Memory B cell (primary cell): ENCODE data around the gene DMAC2.
"Not testable (repeated sequence)": the region's sequence is repeated elsewhere in the genome, so short reads cannot be mapped to it uniquely, and the experiment has no call there.

Experiments
- ATAC-seq: fragments of 150-1000 bp; cut with Tn5 transposase; 2 replicates; pipeline ENCODE4 v1.10.0; 2021; ENCODE audit warnings: low read depth, mild to moderate bottlenecking, moderate library complexity
- DNase-seq, 2 donors: peaks; one replicate each; pipeline ENCODE4 v3.0.0; 2022; ENCODE audit warnings: low spot score in 2 of 2
- H3K27ac Mint-ChIP-seq: one replicate; pipeline ENCODE4 v1.8.0; 2022; ENCODE audit warnings: mild to moderate bottlenecking, moderate library complexity, mixed read lengths
- H3K27me3 Mint-ChIP-seq: one replicate; pipeline ENCODE4 v1.8.0; 2022; ENCODE audit warnings: mixed read lengths
- H3K36me3 Mint-ChIP-seq: one replicate; pipeline ENCODE4 v1.8.0; 2022; ENCODE audit warnings: mild to moderate bottlenecking, mixed read lengths
- H3K4me1 Mint-ChIP-seq: one replicate; pipeline ENCODE4 v1.8.0; 2022; ENCODE audit warnings: mixed read lengths
- H3K4me3 Mint-ChIP-seq: one replicate; pipeline ENCODE4 v1.8.0; 2022; ENCODE audit warnings: mild to moderate bottlenecking, moderate library complexity, mixed read lengths
- H3K9me3 Mint-ChIP-seq: one replicate; pipeline ENCODE4 v1.8.0; 2022; ENCODE audit warnings: mixed read lengths

Gene DMAC2

DNA sequence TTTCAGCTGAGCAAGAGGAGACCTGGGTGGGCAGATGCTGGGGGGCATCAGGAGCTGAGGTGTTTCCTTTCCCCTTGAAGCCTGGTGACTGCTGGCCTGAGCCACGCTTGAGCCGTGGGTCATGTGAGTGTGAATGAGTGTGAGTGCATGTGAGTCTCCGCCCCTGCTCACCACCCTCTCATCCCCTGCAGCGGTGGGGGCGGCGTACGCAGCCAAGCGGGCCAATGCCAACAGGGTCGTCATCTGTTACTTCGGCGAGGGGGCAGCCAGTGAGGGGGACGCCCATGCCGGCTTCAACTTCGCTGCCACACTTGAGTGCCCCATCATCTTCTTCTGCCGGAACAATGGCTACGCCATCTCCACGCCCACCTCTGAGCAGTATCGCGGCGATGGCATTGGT lies 17.7 kb downstream of the DMAC2 start:
- Mint-ChIP-seq H3K36me3 (peaks cover 34% of the 10 kb centered on the region), H3K9me3 (no peaks in the 10 kb centered on the region), H3K27me3 (no peaks in the 10 kb centered on the region), H3K4me3 (no peak overlapping the region), H3K4me1 (peaks cover 7% of the 10 kb centered on the region), H3K27ac (no peak overlapping the region)
- no peak for ATAC-seq
- no peak for DNase-seq

DNA sequence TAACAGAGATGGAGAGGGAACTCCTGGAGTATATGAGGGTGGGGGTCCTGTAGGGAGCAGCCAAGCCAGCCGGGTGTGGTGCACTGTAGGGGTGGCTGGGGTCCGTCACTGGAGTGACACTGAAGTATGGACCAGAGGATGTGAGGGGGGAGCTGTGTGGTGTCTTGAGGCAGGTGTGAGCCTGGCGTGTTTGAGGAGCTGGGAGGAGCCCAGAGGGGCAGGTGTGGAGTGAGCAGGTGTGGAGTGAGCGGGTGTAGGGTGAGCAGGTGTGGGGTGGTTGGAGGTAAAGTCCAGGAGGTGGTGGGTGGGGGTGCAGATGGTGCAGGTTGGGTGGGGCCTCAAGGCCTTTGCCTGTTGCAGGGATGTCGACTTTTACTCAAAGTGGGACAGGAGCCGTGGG lies 18.4 kb downstream of the DMAC2 start:
- H3K27me3 Mint-ChIP-seq, result no peaks in the 10 kb centered on the region
- peaks cover 5% of the 10 kb centered on the region for H3K4me1 Mint-ChIP-seq
- DNase-seq, result no peak
- no peak overlapping the region for H3K27ac Mint-ChIP-seq
- ATAC-seq, result no peak
- no peaks in the 10 kb centered on the region for H3K9me3 Mint-ChIP-seq
- no peak overlapping the region for H3K4me3 Mint-ChIP-seq
- peaks cover 36% of the 10 kb centered on the region for H3K36me3 Mint-ChIP-seq

DNA sequence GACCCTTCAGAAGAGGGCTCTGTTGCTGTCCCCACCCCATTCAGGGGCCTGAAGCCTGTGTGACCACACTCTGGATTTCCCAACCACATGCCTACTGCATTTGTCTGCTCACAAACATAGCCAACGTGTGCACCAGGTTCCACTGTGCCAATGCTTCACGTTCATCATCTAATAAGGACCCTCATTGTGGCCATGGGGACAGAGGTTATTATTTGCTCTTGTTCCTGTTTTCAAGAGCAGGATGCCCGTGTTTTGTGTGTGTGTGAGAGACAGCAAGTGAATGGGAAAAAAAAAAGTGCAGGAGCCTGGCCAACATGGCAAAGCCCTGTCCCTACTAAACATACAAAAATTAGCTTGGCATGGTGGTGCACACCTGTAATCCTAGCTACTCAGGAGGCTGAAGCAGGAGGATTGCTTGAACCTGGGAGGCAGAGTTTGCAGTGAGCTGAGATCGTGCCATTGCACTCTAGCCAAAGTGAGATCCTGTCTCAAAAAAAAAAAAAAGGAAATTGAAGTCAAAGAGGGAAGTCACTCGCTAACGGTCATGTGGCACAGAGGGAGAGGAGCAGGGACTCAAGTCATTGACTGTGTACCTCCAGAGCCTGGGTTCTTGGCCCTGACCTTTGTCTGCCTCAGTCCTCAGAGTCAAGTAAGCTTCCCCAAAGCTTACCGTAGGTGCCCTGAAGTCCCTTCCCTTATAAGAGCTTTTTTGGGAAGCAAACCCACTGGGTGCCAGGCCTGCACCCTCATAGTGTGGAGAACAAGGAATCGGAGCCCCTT lies 19.4 kb downstream of the DMAC2 start:
- DNase-seq (no peak), ATAC-seq (no peak)
- no peak overlapping the region for H3K4me3 Mint-ChIP-seq
- no peak overlapping the region for H3K27ac Mint-ChIP-seq
- no peaks in the 10 kb centered on the region for H3K9me3 Mint-ChIP-seq
- H3K27me3 Mint-ChIP-seq, result no peaks in the 10 kb centered on the region
- peaks cover 5% of the 10 kb centered on the region for H3K4me1 Mint-ChIP-seq
- peaks cover 38% of the 10 kb centered on the region for H3K36me3 Mint-ChIP-seq

DNA sequence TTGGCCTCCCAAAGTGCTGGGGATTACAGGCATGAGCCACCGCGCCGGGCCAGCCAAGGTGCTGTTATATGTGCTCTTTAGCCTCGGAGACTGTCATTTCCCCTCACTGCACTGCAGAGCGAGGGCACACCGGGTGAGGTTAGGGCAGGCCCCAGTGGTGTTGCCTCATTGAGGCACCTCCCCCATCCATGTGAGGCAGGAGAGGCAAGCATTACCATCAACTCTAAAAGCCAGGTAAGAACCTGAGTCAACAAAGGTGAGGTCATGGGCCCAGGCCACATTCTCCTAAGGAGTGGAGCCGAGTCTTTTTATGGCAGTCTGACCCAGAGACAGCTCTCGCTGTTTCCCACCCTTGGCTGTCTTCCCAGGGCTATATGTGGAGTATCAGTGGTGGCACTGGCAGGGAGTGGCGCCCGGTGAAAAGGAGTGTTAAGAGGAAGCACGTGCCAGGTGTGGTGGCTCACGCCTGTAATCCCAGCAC lies 23.5 kb downstream of the DMAC2 start:
- Mint-ChIP-seq H3K4me1 (peaks cover 5% of the 10 kb centered on the region), H3K9me3 (no peaks in the 10 kb centered on the region), H3K4me3 (no peak overlapping the region), H3K27ac (no peak overlapping the region), H3K27me3 (no peaks in the 10 kb centered on the region), H3K36me3 (peaks cover 38% of the 10 kb centered on the region)
- DNase-seq (no peak), ATAC-seq (no peak)

DNA sequence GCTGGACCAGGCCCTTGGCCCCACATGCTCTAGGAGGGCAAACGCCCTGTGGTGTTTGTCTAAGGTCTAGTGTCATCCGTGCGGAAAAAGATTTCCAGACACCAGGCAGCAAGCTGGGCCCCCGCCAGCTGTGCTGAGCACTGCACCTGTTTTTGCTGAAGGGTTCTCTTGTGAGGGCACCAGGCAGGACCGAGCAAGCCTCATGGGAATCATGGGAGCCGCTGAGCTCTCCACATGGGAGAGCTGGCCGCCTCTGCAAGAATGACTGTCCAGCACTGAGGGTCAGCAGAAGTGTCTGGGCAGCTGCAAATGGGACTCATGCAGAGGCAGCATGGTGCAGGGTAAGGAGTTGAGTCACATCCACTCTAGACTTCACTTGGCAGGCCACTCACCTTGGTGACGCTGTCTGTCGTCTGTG lies 24.5 kb downstream of the DMAC2 start:
- Mint-ChIP-seq H3K4me3 (no peak overlapping the region), H3K9me3 (no peaks in the 10 kb centered on the region), H3K36me3 (peaks cover 33% of the 10 kb centered on the region), H3K27me3 (no peaks in the 10 kb centered on the region), H3K4me1 (peaks cover 2% of the 10 kb centered on the region), H3K27ac (no peak overlapping the region)
- ATAC-seq (no peak), DNase-seq (no peak)

DNA sequence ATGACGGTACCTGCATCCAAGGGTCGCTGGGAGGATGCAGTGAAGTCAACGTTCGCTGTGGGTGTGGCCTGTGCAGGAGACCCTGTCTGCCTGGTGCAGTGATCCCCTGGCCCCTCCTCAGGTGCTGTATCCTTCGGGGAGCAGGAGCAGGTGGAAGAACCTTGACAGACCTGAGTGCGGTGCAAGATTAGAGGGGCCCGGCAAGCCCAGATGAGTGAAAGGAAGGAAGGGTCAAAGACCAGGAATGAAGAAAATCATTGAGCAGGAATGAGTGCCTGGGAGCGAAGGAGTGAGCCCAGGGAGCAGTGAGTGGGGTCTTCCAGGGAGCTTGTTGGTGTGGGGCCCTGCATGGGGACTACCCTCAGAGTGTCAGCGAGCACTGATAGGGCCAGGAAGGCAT lies 25.3 kb downstream of the DMAC2 start:
- ATAC-seq (no peak), DNase-seq (no peak)
- Mint-ChIP-seq H3K27me3 (no peaks in the 10 kb centered on the region), H3K4me1 (peaks cover 6% of the 10 kb centered on the region), H3K36me3 (peaks cover 30% of the 10 kb centered on the region), H3K4me3 (no peak overlapping the region), H3K9me3 (no peaks in the 10 kb centered on the region), H3K27ac (no peak overlapping the region)

DNA sequence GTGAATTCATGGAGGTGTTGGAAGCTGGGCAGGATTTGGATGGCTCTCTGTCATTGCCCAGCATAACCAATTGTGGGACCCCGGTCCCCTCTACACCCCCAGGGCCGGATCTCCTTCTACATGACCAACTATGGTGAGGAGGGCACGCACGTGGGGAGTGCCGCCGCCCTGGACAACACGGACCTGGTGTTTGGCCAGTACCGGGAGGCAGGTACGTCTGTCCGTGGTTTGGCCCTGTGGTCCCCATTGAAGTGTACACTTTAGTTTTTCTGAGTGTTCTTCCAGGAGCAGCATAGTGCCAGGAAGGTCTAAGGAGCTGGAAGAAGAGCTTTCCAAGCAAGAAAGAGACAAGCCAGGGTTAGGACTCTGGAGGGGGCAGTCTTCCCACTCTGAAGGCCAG lies 25.8 kb downstream of the DMAC2 start:
- ATAC-seq (no peak), DNase-seq (no peak)
- Mint-ChIP-seq H3K4me1 (peaks cover 9% of the 10 kb centered on the region), H3K4me3 (no peak overlapping the region), H3K27ac (no peak overlapping the region), H3K36me3 (peaks cover 26% of the 10 kb centered on the region), H3K27me3 (no peaks in the 10 kb centered on the region), H3K9me3 (no peaks in the 10 kb centered on the region)

DNA sequence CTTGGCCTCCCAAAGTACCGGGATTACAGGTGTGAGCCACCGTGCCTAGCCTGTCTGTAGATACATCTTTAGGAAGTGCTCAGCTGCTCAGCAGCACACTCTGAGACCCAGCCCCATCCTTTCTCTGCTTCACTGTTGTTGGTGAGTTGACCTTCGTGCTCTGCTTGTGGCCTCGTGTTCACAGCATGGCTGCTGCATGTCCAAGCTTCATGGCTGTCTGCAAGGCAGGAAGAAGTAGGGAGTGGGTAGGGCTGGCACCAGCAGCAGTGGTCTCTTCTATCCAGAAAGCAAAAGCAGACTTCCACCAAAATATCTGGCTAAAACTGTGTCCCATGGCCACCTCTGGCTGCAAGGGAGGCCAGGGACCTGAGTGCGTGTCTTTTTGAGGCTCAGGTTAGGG lies 26.8 kb downstream of the DMAC2 start:
- no peaks in the 10 kb centered on the region for H3K27me3 Mint-ChIP-seq
- peaks cover 9% of the 10 kb centered on the region for H3K4me1 Mint-ChIP-seq
- no peak overlapping the region for H3K4me3 Mint-ChIP-seq
- ATAC-seq (no peak), DNase-seq (no peak)
- peaks cover 25% of the 10 kb centered on the region for H3K36me3 Mint-ChIP-seq
- H3K27ac Mint-ChIP-seq, result no peak overlapping the region
- H3K9me3 Mint-ChIP-seq, result no peaks in the 10 kb centered on the region

DNA sequence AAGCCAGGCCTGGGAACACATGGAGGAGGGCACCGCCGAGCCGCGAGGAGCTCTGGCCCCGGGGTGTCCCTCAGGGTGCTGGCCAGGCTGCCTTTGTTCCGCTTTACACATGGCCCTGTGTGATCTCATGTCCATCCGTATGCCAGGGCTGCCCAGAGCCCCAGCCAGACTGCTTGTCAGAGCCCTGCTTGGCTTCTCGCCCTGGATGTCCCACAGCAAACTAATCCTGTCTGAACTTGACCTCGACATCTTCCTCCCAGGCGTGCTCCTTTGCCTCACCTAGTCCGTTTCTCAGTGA lies 27.8 kb downstream of the DMAC2 start:
- ATAC-seq, result no peak
- H3K36me3 Mint-ChIP-seq, result peaks cover 23% of the 10 kb centered on the region
- no peaks in the 10 kb centered on the region for H3K9me3 Mint-ChIP-seq
- H3K4me3 Mint-ChIP-seq, result no peak overlapping the region
- DNase-seq, result no peak
- no peak overlapping the region for H3K27ac Mint-ChIP-seq
- peaks cover 11% of the 10 kb centered on the region for H3K4me1 Mint-ChIP-seq
- no peaks in the 10 kb centered on the region for H3K27me3 Mint-ChIP-seq

DNA sequence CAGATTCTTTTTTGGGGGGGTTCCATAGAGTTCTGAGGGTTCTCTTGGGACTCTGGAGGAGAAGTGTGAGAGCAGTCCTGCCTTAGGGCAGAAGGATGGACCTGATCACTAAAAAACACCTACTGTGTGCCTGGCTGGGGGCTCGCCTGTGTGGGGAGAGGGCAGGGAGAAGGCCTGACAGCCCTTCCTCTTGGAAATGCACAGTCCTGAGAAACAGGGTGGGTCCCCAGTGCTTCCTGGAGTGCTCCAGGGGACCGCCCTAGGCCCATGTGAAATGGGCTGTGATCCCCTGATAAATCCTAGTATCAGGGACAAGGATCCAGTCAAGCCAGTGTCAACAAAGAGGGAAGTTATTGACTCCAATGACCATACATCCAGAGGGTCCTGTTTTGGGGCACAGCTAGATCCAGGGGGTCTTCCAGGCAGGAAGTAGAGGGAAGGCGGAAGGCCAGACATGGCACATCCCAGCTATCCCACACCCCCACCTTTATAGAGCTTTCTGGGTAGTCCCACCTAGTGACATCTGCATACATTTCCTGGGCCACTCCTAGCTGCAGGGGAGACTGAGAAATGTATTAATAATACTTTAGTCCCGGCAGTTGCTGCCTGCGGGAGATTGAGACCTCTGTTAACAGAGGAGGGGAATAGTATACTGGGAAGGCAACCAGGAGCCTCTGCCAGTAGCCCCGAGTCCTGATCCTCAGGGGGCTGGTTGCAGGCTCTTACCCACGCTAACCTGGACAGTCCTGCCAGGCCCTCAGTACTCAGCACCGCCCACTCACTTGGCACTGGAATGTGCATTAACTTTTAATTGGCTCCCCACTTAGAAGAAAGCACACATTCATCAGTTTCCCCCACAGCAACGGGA lies 28.4 kb downstream of the DMAC2 start:
- peaks cover 11% of the 10 kb centered on the region for H3K4me1 Mint-ChIP-seq
- H3K9me3 Mint-ChIP-seq, result no peaks in the 10 kb centered on the region
- no peak for ATAC-seq
- no peaks in the 10 kb centered on the region for H3K27me3 Mint-ChIP-seq
- no peak overlapping the region for H3K27ac Mint-ChIP-seq
- no peak overlapping the region for H3K4me3 Mint-ChIP-seq
- DNase-seq, result no peak
- peaks cover 21% of the 10 kb centered on the region for H3K36me3 Mint-ChIP-seq

DNA sequence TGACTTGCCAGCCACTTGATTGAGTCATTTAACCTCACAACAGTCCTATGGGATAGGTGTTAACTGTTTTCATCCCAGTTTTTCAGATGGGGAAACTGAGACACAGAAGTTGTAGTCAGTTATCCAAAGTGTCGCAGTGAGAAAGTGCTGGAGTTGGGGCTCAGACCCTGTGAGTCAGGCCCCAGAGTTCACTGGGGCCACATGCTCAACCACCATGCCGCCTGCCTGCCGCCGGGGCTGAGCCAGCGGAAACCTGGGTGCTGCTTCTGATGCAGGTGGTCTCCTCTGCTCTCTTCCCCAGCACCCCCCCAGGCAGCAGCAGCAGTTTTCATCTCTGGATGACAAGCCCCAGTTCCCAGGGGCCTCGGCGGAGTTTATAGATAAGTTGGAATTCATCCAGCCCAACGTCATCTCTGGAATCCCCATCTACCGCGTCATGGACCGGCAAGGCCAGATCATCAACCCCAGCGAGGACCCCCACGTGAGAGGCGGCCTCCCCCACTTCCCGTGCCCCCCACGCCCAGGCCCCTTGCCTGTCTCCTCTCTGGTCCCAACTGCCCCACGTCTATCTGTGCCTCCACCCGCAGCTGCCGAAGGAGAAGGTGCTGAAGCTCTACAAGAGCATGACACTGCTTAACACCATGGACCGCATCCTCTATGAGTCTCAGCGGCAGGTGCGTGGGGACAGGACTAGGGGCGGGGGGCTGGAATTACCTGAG lies 29.2 kb downstream of the DMAC2 start:
- Mint-ChIP-seq H3K36me3 (peaks cover 19% of the 10 kb centered on the region), H3K4me1 (peaks cover 11% of the 10 kb centered on the region), H3K4me3 (no peak overlapping the region), H3K9me3 (no peaks in the 10 kb centered on the region), H3K27ac (peak overlapping the region; percentile 39), H3K27me3 (no peaks in the 10 kb centered on the region)
- no peak for DNase-seq
- ATAC-seq, result no peak

DNA sequence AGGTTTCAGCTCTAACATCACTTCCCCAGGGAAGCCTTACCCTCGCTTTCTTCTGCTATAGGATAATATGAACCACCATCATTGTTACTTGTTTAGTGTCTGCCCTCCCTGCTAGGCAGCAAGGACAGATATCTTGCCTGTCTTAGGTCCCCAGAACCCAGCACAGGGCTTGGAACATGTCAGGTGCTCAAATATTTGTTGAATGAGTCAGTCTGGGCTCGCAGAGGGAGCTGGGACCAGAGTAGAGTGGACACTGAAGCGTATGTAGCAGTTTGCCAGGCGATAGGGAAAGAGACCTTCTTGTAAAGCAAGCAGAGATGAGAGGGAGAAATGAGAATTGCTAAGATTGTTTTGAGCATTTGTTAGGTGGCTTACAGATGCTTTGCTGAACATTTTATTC lies 30.4 kb downstream of the DMAC2 start:
- H3K9me3 Mint-ChIP-seq, result no peaks in the 10 kb centered on the region
- H3K27me3 Mint-ChIP-seq, result no peaks in the 10 kb centered on the region
- H3K4me1 Mint-ChIP-seq, result peaks cover 14% of the 10 kb centered on the region
- DNase-seq (no peak), ATAC-seq (no peak)
- no peak overlapping the region for H3K27ac Mint-ChIP-seq
- no peak overlapping the region for H3K4me3 Mint-ChIP-seq
- peaks cover 18% of the 10 kb centered on the region for H3K36me3 Mint-ChIP-seq

DNA sequence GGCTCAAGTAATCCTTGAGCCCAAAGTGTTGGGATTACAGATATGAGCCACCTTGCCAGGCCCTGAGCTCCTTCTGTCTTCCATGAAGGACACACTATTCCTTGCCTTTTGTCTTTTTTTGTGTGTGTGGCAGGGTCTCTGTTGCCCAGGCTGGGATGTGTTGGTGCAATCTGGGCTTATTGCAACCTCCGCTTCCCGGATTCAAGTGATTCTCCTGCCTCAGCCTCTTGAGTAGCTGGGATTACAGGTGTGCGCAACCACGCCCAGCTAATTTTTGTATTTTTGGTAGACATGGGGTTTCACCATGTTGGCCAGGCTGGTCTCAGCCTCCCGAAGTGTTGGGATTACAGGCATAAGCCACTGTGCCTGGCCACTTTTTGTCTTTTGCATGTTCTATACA lies 30.9 kb downstream of the DMAC2 start:
- DNase-seq, H3K4me3 Mint-ChIP-seq, ATAC-seq, H3K27me3 Mint-ChIP-seq, H3K9me3 Mint-ChIP-seq, H3K27ac Mint-ChIP-seq: not testable (repeated sequence)
- Mint-ChIP-seq H3K36me3 (peaks cover 15% of the 10 kb centered on the region), H3K4me1 (peaks cover 14% of the 10 kb centered on the region)

DNA sequence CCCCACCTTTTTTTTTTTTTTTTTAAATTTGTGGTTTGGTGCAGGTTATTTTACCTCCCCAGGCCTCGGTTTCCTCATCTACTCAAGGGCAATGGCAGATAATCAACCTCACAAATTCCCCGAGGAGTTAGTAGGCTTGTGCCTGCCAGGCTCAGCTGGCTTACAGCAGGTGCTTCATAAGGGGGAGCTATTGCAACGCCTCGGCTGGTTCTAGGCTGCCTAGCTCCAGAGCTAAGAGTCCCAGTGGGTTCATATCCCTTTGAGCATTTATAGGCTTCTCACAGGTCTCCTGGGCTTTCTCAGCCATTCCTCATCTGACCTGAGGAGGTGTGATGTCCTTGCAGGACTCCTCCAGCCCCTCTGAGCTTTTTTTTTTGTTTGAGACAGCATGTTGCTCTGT lies 31.5 kb downstream of the DMAC2 start:
- Mint-ChIP-seq H3K27ac (no peak overlapping the region), H3K4me1 (peaks cover 14% of the 10 kb centered on the region), H3K9me3 (no peaks in the 10 kb centered on the region), H3K36me3 (peaks cover 10% of the 10 kb centered on the region), H3K4me3 (no peak overlapping the region), H3K27me3 (no peaks in the 10 kb centered on the region)
- ATAC-seq, result no peak
- no peak for DNase-seq
